ENCODE measurements around the gene TMEM131L. TPM values are rescaled to one million over a fixed set of nuclear protein-coding genes. Genes with fewer than 3 reads are reported as not detected.
"Not testable (repeated sequence)": the region's sequence is repeated elsewhere in the genome, so short reads cannot be mapped to it uniquely, and the experiment has no call there.

Gene TMEM131L
- total RNA-seq, 3 donors from 2014 or later = 18.7 to 22.0 (median 19.5) TPM

DNA sequence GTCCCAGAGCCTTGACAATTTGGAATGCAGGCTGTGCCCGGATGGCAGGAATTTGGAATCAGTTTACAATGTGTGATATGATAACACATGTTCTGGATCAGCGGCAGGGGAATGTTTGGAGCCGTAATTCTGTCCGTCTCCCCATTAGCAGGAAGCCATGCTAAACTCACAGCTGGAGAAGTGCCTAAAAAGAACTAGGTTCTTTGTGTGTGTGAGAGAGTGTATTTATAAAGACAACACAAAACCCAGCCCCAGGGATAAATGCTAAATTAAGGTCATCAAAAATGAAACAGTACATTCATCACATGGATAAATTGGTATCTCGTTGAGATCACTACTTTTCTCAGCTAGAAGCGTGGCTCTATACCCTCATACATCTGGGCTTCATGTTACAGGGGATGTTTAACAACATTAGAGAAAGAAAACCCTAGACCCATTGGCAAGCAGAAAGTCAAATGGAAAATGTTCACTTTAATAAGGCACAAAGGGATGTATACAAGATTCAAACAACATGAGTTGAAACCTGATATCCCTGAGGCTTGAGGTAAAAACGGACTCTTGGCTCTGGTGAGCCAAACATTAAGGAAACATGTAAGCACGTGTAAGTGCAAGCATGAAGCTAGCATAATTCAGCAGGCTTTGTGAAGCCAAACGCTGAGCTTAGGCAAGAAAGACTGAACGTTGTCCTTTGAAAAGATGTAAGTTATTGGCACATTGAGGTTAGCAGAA, 18.0 kb upstream of the TMEM131L start:
- Histone ChIP-seq H3K4me1 (no peaks in the 10 kb centered on the region), H3K4me3 (no peak overlapping the region), H3K27me3 (no peaks in the 10 kb centered on the region), H3K36me3 (no peaks in the 10 kb centered on the region), H3K27ac (no peak overlapping the region), H3K9me3 (no peaks in the 10 kb centered on the region)
- TF ChIP-seq POLR2AphosphoS5 (IDR thresholded peaks at IDR 0.05) (no peak), POLR2A (IDR thresholded peaks at IDR 0.05) (no peak)
- TF ChIP-seq, protein P1, sequence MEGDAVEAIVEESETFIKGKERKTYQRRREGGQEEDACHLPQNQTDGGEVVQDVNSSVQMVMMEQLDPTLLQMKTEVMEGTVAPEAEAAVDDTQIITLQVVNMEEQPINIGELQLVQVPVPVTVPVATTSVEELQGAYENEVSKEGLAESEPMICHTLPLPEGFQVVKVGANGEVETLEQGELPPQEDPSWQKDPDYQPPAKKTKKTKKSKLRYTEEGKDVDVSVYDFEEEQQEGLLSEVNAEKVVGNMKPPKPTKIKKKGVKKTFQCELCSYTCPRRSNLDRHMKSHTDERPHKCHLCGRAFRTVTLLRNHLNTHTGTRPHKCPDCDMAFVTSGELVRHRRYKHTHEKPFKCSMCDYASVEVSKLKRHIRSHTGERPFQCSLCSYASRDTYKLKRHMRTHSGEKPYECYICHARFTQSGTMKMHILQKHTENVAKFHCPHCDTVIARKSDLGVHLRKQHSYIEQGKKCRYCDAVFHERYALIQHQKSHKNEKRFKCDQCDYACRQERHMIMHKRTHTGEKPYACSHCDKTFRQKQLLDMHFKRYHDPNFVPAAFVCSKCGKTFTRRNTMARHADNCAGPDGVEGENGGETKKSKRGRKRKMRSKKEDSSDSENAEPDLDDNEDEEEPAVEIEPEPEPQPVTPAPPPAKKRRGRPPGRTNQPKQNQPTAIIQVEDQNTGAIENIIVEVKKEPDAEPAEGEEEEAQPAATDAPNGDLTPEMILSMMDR (IDR thresholded peaks at IDR 0.05) = no peak
- intact Hi-C loops (cut with DNase I; ENCODE audit: low total_unique reads) = no loop called here
- no peak for DNase-seq (ENCODE audit: low spot score in 2 of 2)

DNA sequence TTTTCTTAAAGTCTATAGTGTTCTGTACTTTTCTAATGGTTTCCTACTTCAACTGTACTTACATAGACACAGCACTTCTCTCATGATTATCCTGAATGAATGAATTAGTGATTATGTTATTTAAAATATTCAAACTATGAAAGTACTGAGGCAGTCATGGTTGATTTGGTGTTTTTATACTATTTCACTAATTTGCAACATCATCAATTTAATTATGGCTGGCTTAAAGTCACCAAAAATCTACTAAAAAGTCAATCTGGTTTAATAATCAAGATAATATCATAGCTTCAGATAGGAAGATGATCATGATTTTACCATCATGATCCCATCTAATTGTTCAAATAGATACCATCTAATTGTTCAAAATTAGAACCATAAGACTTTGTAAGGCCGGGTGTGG, 16.8 kb upstream of the TMEM131L start:
- Histone ChIP-seq H3K27ac (no peak overlapping the region), H3K36me3 (no peaks in the 10 kb centered on the region), H3K4me1 (no peaks in the 10 kb centered on the region), H3K4me3 (no peak overlapping the region), H3K9me3 (no peaks in the 10 kb centered on the region), H3K27me3 (no peaks in the 10 kb centered on the region)
- TF ChIP-seq POLR2AphosphoS5 (IDR thresholded peaks at IDR 0.05) (no peak), POLR2A (IDR thresholded peaks at IDR 0.05) (no peak)
- TF ChIP-seq, protein P1 (IDR thresholded peaks at IDR 0.05) = no peak
- no peak for DNase-seq (ENCODE audit: low spot score in 2 of 2)
- intact Hi-C loops (cut with DNase I; ENCODE audit: low total_unique reads) = no loop called here

DNA sequence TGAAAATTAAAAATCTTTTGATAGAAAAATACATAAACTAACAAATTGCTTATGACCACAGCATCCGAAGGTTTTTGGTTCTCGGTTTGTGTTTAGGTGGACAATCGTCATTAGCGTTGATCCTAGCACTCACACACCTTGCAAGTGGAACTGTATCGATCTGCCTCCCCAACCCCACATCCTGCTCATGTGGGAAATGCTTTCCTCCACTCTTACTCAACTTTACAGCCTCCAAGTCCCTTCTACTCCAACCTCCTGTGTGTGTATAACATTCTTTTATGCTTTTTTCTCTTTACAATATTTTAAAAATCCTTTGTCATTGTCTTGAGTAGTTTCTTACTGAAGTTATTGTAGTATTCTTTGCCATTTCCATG, 15.6 kb upstream of the TMEM131L start:
- no peak overlapping the region for H3K4me3 ChIP-seq
- H3K9me3 ChIP-seq = no peaks in the 10 kb centered on the region
- H3K4me1 ChIP-seq = no peaks in the 10 kb centered on the region
- H3K27me3 ChIP-seq = no peaks in the 10 kb centered on the region
- TF ChIP-seq POLR2A (IDR thresholded peaks at IDR 0.05) = no peak
- no peak for TF ChIP-seq POLR2AphosphoS5 (IDR thresholded peaks at IDR 0.05)
- TF ChIP-seq, protein P1 (IDR thresholded peaks at IDR 0.05) = no peak
- no peak for DNase-seq (ENCODE audit: low spot score in 2 of 2)
- no peak overlapping the region for H3K27ac ChIP-seq
- no peaks in the 10 kb centered on the region for H3K36me3 ChIP-seq
- intact Hi-C loops (cut with DNase I; ENCODE audit: low total_unique reads) = no loop called here

DNA sequence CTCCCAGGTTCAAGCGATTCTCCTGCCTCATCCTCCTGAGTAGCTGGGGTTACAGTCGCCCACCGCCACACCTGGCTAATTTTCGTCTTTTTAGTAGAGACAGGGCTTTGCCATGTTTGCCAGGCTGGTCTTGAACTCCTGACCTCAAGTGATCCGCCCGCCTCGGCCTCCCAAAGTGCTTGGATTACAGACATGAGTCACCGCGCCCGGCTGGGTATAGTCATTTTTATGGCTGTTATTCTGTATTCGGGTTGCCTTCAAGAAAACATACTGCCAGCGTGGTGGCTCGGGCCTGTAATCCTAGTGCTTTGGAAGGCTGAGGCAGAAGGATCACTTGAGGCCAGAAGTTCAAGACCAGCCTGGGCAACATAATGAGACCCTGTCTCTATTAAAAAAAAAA, 15.0 kb upstream of the TMEM131L start:
- H3K4me3 ChIP-seq; H3K9me3 ChIP-seq; H3K36me3 ChIP-seq; H3K27ac ChIP-seq; DNase-seq (ENCODE audit: low spot score in 2 of 2); intact Hi-C loops (cut with DNase I; ENCODE audit: low total_unique reads); H3K27me3 ChIP-seq; H3K4me1 ChIP-seq: not testable (repeated sequence)

DNA sequence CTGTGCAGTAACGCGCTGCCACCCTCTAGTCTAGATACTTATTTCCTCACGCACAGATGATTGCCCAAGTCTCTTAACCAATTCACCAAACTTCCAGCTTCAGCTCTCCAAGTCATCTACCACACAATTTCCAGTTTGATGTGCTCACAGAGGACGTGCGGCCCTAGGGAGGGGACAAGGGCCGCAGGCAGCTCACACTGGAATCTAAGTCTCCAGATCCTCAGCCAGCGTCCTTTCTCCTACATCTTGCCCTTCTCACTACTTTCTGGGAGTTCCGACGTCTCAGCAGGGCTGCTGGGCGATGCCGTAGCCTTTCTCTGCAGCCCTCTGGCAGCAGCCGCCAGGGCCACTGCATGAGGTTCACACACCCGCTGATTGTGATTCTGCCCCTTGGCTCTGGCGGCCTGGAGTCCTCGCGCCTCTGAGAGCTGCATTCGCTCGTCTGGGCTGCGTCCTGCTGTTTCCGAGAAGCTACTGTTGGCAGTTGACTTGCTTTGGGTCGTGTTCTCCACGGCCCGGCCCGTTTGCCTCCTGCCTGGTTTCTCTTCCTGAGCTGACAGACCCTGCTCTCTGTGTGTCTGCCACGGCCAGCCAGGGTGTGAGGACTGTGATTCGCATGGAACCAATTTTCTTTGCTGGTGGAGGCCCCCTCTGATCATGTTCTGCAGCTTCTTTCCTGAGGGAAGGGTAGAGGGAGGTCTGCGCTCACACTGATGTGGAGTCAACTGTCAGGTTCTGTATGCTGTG, 14.1 kb upstream of the TMEM131L start:
- H3K36me3 ChIP-seq = no peaks in the 10 kb centered on the region
- no peak overlapping the region for H3K27ac ChIP-seq
- TF ChIP-seq, protein P1 (IDR thresholded peaks at IDR 0.05) = no peak
- no peak for TF ChIP-seq POLR2AphosphoS5 (IDR thresholded peaks at IDR 0.05)
- H3K9me3 ChIP-seq = no peaks in the 10 kb centered on the region
- no peaks in the 10 kb centered on the region for H3K4me1 ChIP-seq
- H3K4me3 ChIP-seq = no peak overlapping the region
- intact Hi-C loops (cut with DNase I; ENCODE audit: low total_unique reads) = no loop called here
- no peaks in the 10 kb centered on the region for H3K27me3 ChIP-seq
- no peak for DNase-seq (ENCODE audit: low spot score in 2 of 2)
